BE2C (cell line): ENCODE measurements around the gene S100A2.
"Not testable (repeated sequence)": the region's sequence is repeated elsewhere in the genome, so short reads cannot be mapped to it uniquely, and the experiment has no call there.

Experiments used
- DNase-seq: peaks from one replicate; pipeline ENCODE4 v3.0.0-alpha.2; 2020
- H3K27me3 ChIP-seq: fragments of 250-450 bp; sonication (Bioruptor Pico); 2 replicates; pipeline ENCODE4 v1.5.1; 2020; ENCODE audit warnings: mild to moderate bottlenecking
- H3K36me3 ChIP-seq: fragments of 250-450 bp; sonication (Bioruptor Pico); 2 replicates; pipeline ENCODE4 v1.5.1; 2020; ENCODE audit warnings: mild to moderate bottlenecking
- H3K4me1 ChIP-seq: fragments of 250-450 bp; sonication (Bioruptor Pico); 2 replicates; pipeline ENCODE4 v1.5.1; 2020
- H3K4me3 ChIP-seq: 2 replicates; pipeline ENCODE4 v1.5.1; 2011; ENCODE audit warnings: low read depth, low read length
- H3K9me3 ChIP-seq: fragments of 250-450 bp; sonication (Bioruptor Pico); 2 replicates; pipeline ENCODE4 v1.5.1; 2020
- TF ChIP-seq, protein P1 (sequence below): IDR thresholded peaks from 2 replicates; pipeline ENCODE4 v1.5.1; 2012; ENCODE audit warnings: mild to moderate bottlenecking, low read depth, low read length

Gene S100A2

DNA sequence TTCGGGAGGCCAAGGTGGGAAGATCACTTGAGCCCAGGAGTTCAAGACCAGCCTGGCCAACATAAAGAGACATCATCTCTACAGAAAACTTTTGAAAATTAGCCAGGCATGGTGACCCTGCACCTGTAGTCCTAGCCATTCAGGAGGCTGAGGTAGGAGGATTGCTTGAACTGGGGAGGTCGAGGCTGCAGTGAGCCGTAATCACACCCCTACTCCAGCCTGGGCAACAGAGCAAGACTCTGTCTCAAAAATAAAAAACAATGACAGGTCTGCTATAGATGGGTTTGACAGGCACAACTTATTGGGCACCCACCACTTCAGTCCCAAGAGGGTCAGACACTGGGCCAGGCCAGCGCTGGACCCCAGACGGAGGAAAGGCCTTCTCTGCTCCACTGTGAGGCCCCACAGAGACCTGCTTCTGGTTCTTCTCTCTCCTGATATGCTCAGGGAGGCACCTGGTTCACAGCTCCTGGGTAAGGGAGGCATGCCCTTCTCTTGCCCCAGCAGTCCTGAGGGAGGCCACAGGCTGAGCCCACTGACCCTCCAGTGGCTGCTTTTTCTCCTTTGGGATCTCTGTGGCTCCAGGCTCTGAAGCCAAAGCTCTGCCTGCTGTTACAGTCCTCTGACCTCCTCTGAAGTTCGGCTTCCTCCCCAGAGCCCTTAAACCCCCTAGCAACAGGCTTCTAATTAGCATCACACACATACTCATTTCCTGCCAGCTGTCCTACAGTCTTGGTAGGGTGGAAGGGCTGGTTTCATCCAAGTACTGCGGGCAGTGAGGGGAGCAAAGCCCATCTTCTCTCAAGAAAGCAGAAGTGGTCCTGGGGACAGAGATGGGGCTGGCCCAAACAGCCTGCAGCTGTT, 32.9 kb upstream of the S100A2 start:
- Histone ChIP-seq H3K36me3 (no peaks in the 10 kb centered on the region), H3K9me3 (no peaks in the 10 kb centered on the region), H3K27me3 (no peaks in the 10 kb centered on the region), H3K4me3 (no peak overlapping the region), H3K4me1 (peaks cover 4% of the 10 kb centered on the region; the same call in 1 of the 2 replicates)
- peak; percentile 35 for DNase-seq
- TF ChIP-seq, protein P1, sequence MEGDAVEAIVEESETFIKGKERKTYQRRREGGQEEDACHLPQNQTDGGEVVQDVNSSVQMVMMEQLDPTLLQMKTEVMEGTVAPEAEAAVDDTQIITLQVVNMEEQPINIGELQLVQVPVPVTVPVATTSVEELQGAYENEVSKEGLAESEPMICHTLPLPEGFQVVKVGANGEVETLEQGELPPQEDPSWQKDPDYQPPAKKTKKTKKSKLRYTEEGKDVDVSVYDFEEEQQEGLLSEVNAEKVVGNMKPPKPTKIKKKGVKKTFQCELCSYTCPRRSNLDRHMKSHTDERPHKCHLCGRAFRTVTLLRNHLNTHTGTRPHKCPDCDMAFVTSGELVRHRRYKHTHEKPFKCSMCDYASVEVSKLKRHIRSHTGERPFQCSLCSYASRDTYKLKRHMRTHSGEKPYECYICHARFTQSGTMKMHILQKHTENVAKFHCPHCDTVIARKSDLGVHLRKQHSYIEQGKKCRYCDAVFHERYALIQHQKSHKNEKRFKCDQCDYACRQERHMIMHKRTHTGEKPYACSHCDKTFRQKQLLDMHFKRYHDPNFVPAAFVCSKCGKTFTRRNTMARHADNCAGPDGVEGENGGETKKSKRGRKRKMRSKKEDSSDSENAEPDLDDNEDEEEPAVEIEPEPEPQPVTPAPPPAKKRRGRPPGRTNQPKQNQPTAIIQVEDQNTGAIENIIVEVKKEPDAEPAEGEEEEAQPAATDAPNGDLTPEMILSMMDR = no peak

DNA sequence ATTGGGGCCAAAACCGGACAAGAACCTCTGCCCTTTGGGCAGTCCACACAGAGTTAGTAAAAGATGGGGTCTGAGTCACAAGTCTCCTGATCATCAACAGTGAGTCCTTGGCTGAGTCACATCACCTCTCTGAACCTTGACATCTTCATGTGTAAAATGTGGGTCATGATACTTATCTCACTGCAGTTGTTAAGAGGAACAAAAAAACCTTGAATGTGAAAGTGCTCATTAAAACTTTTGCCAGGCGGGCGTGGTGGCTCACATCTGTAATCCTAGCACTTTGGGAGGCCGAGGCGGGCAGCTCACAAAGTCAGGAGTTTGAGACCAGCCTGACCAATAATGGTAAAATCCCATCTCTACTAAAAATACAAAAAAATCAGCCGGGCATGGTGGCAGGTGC, 31.6 kb upstream of the S100A2 start:
- Histone ChIP-seq H3K36me3 (no peaks in the 10 kb centered on the region), H3K4me3 (no peak overlapping the region), H3K4me1 (peaks cover 4% of the 10 kb centered on the region; the same call in 1 of the 2 replicates), H3K9me3 (no peaks in the 10 kb centered on the region), H3K27me3 (no peaks in the 10 kb centered on the region)
- TF ChIP-seq, protein P1 = no peak
- DNase-seq = no peak

DNA sequence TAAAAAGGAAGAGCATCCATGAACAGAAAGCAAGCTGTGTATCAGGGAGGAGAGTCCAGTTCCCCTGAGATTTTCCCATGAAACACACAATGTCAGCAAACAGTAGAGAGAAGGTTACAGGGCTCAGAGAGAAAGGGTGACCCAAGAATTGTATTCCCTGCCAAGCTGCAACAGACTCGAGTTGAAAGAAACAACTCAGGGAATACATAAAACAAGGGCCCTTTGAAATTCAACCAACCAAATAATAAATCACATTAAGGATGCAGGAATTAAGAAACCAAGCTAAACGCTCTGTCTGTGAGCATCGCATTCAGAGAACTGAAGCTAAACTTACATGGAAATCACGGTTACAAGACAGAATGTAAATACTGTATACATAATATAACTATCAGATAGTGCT, 27.1 kb upstream of the S100A2 start:
- Histone ChIP-seq H3K27me3 (no peaks in the 10 kb centered on the region), H3K9me3 (no peaks in the 10 kb centered on the region), H3K4me3 (no peak overlapping the region), H3K4me1 (peaks cover 1% of the 10 kb centered on the region; the same call in 1 of the 2 replicates), H3K36me3 (no peaks in the 10 kb centered on the region)
- TF ChIP-seq, protein P1 = no peak
- DNase-seq = no peak

DNA sequence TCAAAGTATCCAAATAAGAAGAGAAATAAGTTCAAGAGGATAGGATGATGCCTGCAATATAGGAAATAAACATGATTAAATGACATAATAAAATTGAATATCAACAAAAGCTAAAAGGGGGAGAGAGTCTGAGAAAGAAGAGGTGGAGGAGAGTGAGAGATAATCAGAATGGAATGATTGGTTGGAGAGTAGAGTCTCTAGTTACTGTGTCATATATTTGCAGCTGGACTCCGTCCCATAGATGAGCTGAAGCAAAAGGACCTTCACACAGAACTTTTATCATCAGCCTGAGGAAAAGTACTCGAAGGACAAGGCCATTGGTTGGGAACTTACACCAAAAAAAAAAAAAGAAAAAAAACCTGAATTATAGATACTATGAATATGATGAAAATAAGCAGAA, 22.8 kb upstream of the S100A2 start:
- Histone ChIP-seq H3K9me3 (no peaks in the 10 kb centered on the region), H3K27me3 (no peaks in the 10 kb centered on the region), H3K4me1 (peaks cover 6% of the 10 kb centered on the region; the same call in 1 of the 2 replicates), H3K36me3 (no peaks in the 10 kb centered on the region), H3K4me3 (no peak overlapping the region)
- TF ChIP-seq, protein P1 = no peak
- no peak for DNase-seq

DNA sequence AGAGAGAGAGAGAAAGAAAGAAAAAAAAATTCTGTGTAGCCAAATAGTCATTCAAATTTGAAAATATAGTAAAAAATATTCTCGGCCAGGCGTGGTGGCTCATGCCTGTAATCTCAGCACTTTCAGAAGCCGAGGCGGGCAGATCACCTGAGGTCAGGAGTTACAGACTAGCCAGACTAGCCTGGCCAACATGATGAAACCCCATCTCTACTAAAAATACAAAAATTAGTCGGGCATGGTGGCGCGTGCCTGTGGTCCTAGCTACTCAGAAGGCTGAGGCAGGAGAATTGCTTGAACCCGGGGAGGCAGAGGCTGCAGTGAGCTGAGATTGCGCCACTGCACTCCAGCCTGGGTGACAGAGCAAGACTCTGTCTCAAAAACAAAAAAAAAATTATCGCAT, 22.4 kb upstream of the S100A2 start:
- not testable (repeated sequence) for H3K27me3 ChIP-seq, H3K9me3 ChIP-seq, DNase-seq, H3K4me1 ChIP-seq, H3K36me3 ChIP-seq, H3K4me3 ChIP-seq

DNA sequence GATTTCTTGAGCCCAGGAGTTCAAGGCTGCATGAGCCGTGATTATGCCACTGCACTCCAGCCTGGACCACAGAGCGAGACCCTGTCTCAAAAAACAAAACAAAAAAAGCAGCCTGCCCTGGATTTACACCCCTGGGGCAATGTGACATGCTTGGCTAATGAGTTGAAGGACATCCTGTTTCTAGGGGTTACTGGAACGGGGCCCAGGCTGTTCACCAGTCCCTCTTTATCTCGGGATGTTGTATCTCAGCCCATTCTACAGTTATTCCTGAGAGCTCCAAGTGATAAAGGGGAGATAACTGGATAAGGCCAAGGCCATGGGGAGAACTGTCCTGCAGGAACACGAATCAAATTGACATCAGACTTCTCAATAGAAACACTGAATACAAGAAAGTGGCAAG, 21.7 kb upstream of the S100A2 start:
- H3K9me3 ChIP-seq = no peaks in the 10 kb centered on the region
- H3K27me3 ChIP-seq = no peaks in the 10 kb centered on the region
- peak; percentile 45 for DNase-seq
- H3K36me3 ChIP-seq = no peaks in the 10 kb centered on the region
- peaks cover 6% of the 10 kb centered on the region; the same call in 1 of the 2 replicates for H3K4me1 ChIP-seq
- H3K4me3 ChIP-seq = no peak overlapping the region
- TF ChIP-seq, protein P1 = no peak
